Non-pigmented ciliary epithelial cell (primary cell): Measurements from ENCODE around the gene C1orf87.

Experiments
- DNase-seq: peaks from one replicate; pipeline ENCODE4 v3.0.0-alpha.2; 2010; ENCODE audit warnings: low read depth

The C1orf87 gene

DNA sequence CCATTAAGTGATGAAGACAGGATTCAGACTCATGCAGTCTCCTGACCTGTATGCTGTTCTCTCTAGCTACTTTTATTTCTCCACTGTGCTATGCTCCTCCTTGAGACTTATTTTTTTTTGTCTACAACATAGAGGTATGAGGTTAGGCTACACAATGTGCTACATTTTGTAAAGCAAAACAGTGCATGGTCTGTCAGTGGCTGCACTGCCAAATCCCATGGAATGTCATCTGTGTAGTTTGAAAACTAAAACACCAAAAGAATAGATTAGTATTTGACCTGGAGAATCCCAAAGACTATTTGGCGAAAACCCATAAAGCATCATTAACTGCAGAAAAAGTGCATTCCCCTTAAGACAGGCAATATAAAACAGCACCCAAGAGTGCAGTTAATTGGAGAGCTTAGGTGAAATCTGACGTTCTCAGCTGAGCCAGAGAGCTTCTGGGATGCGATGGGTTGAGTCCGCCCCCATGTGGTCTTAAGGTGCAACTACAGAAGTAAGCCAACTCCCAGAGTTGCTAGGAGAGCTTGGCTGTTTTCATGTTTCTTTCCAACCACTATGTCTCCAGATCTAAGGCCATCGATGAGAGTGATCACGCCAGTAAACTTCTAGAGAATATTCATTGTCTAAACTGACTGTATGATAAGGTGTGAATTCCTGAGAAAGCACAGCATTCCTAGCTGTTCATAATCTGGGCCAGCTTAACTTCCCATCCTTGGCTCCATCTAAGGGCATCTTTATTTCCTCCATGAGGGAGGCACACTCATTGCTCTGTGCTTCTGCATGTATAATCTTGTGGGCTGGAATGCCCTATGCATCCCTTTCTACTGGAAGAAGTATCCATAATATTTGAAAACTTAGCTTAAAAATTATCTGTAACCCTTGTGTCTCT is 126.3 kb downstream of the C1orf87 start:
- DNase-seq = no peak

DNA sequence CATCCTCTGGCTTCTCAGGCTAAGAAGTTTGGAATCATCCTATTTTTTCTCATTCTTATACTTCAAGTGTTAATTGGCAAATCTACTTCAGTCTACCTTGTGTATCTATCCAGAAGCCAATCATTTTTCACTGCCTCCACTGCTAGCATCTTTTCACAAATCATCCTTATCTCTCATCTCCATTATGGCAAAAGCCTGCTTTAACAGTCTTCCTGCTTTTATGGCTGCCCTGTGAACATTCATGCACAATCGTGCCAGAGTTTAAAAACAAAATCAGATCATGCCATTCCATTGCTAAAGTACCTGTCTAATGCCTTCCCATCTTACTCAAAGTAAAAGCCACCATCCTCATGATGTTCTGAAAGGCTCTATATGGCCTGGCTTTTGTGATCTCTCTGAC is 127.8 kb downstream of the C1orf87 start:
- no peak for DNase-seq
